OCI-LY7 (cell line): ENCODE data around the gene ZNF135.

Experiments used
- CTCF ChIP-seq: fragments of 200-600 bp; sonication (generic); conservative IDR thresholded peaks from 2 replicates; pipeline ENCODE4 v1.5.1; 2014; ENCODE audit warnings: mild to moderate bottlenecking, antibody characterized with exemption, low read length, moderate library complexity, mixed read lengths
- EZH2phosphoT487 ChIP-seq: fragments of 200-600 bp; sonication (generic); IDR thresholded peaks from 2 replicates; pipeline ENCODE4 v1.6.1; 2018; ENCODE audit warnings: low read depth, borderline replicate concordance, mild to moderate bottlenecking, mixed run types, antibody characterized with exemption, low read length, moderate library complexity, mixed read lengths

- no peak for TF ChIP-seq CTCF
- TF ChIP-seq EZH2phosphoT487 = no peak
These were observed 11.4 kb upstream of the ZNF135 start for GRCh38 chr19:58047672-58048071.
